PC-9 (cell line): ENCODE measurements around the gene TIGD6. TPM values are rescaled to one million over a fixed set of nuclear protein-coding genes. Genes with fewer than 3 reads are reported as not detected.

ENCODE experiments used
- BruUV-seq: library from RNA; stranded (reverse); fragments of 400-500 nt; replicated peaks from 2 replicates; lab custom pipeline; 2021; lab: Mats Ljungman, UMichigan
- CTCF ChIA-PET: fragments of 300-600 bp; sonication (Branson Sonifier 250); formaldehyde crosslinking; loops from one replicate; lab custom pipeline; 2022; ENCODE audit warnings: antibody characterized with exemption; lab: Charles Lee
- POLR2A ChIA-PET: fragments of 300-600 bp; sonication (Branson Sonifier 250); formaldehyde crosslinking; loops from one replicate; lab custom pipeline; 2022; ENCODE audit warnings: antibody characterized with exemption; ENCODE audit not compliant: unreplicated experiment; lab: Charles Lee
- DNase-seq, 2 experiments: peaks; one replicate each; pipeline versions ENCODE4 v3.0.0 to v3.0.0-alpha.2; 2015 to 2022; ENCODE audit warnings: mixed read lengths in 1 of 2
- H2AFZ ChIP-seq: fragments of 200-600 bp; sonication (generic); 2 replicates; pipeline ENCODE4 v1.8.1; 2017; ENCODE audit warnings: antibody characterized with exemption
- H3F3A ChIP-seq: fragments of 200-600 bp; sonication (generic); 2 replicates; pipeline ENCODE4 v1.8.1; 2017; ENCODE audit warnings: antibody characterized with exemption, mild to moderate bottlenecking, low read depth; ENCODE audit not compliant: insufficient read depth
- H3K27ac ChIP-seq: fragments of 200-600 bp; sonication (generic); 2 replicates; pipeline ENCODE4 v1.6.1; 2016; ENCODE audit warnings: mixed run types
- H3K27me3 ChIP-seq: fragments of 200-600 bp; sonication (generic); 2 replicates; pipeline ENCODE4 v1.6.1; 2016; ENCODE audit warnings: low read depth, mixed run types; ENCODE audit not compliant: insufficient read depth
- H3K36me3 ChIP-seq: fragments of 200-600 bp; sonication (generic); 2 replicates; pipeline ENCODE4 v1.6.1; 2016; ENCODE audit warnings: low read depth, mixed run types
- H3K4me1 ChIP-seq: fragments of 200-600 bp; sonication (generic); replicated peaks from 2 replicates; pipeline ENCODE4 v1.6.1; 2016; ENCODE audit warnings: mixed run types; ENCODE audit not compliant: insufficient read depth
- H3K4me2 ChIP-seq: fragments of 200-600 bp; sonication (generic); 2 replicates; pipeline ENCODE4 v1.6.1; 2017; ENCODE audit warnings: mixed run types
- H3K4me3 ChIP-seq: fragments of 200-600 bp; sonication (generic); 2 replicates; pipeline ENCODE4 v1.6.1; 2016; ENCODE audit warnings: mixed run types
- H3K79me2 ChIP-seq: fragments of 200-600 bp; sonication (generic); 2 replicates; pipeline ENCODE4 v1.6.1; 2017; ENCODE audit warnings: low read depth, mixed run types
- H3K9me2 ChIP-seq: fragments of 200-600 bp; sonication (generic); 2 replicates; pipeline ENCODE4 v1.8.1; 2017; ENCODE audit warnings: mild to moderate bottlenecking; ENCODE audit not compliant: insufficient read depth
- H3K9me3 ChIP-seq: fragments of 200-600 bp; sonication (generic); 2 replicates; pipeline ENCODE4 v1.8.1; 2016; ENCODE audit warnings: low read depth; ENCODE audit not compliant: insufficient read depth
- H4K20me1 ChIP-seq: fragments of 200-600 bp; sonication (generic); 2 replicates; pipeline ENCODE4 v1.8.1; 2017; ENCODE audit not compliant: insufficient read depth
- CTCF ChIP-seq: fragments of 200-600 bp; sonication (generic); conservative IDR thresholded peaks from 2 replicates; pipeline ENCODE4 v1.6.1; 2017; ENCODE audit warnings: mixed run types, antibody characterized with exemption, mild to moderate bottlenecking, moderate library complexity
- EZH2 ChIP-seq: fragments of 200-600 bp; sonication (generic); IDR thresholded peaks from 2 replicates; pipeline ENCODE4 v1.8.0; 2017; ENCODE audit warnings: antibody characterized with exemption, low read depth
- intact Hi-C: fragments of 100-400 bp; cut with micrococcal nuclease; formaldehyde crosslinking; loops from one replicate; pipeline ENCODE4 v1.10.0; 2022; ENCODE audit not compliant: unreplicated experiment
- total RNA-seq: library from RNA; stranded (reverse); gene quantifications from 2 replicates; pipeline ENCODE4 v1.2.3, GENCODE V29; 2021

The TIGD6 gene
- total RNA-seq, 1 experiment from 2014 or later: 3.0 TPM

GRCh38 chr5:150015415-150015814 lies 15.0 kb upstream of the TIGD6 start:
- no peaks in the 10 kb centered on the region for H3K27me3 ChIP-seq
- peaks cover 33% of the 10 kb centered on the region for H3K4me1 ChIP-seq
- no peak overlapping the region for H2AFZ ChIP-seq
- no peak for TF ChIP-seq CTCF
- no peak for TF ChIP-seq EZH2
- CTCF ChIA-PET: no interaction called here
- no TSS peak for BruUV-seq
- no peak overlapping the region for H3K27ac ChIP-seq
- no peaks in the 10 kb centered on the region for H4K20me1 ChIP-seq
- peaks cover 41% of the 10 kb centered on the region for H3F3A ChIP-seq
- intact Hi-C loops: no loop called here
- H3K79me2 ChIP-seq: peaks cover 6% of the 10 kb centered on the region; the same call in 1 of the 2 replicates
- H3K9me2 ChIP-seq: no peaks in the 10 kb centered on the region
- H3K36me3 ChIP-seq: peaks cover 76% of the 10 kb centered on the region
- H3K4me3 ChIP-seq: no peak overlapping the region
- H3K9me3 ChIP-seq: peaks cover 12% of the 10 kb centered on the region
- POLR2A ChIA-PET: no interaction called here
- DNase-seq: no peak
- no peak overlapping the region for H3K4me2 ChIP-seq

GRCh38 chr5:150014456-150014855 lies 14.0 kb upstream of the TIGD6 start:
- Histone ChIP-seq H3K27me3 (no peaks in the 10 kb centered on the region), H3K4me3 (no peak overlapping the region), H3K36me3 (peaks cover 68% of the 10 kb centered on the region), H2AFZ (no peak overlapping the region), H3K27ac (no peak overlapping the region), H3K79me2 (no peaks in the 10 kb centered on the region), H3K9me3 (peaks cover 12% of the 10 kb centered on the region), H3F3A (peaks cover 31% of the 10 kb centered on the region), H3K9me2 (no peaks in the 10 kb centered on the region), H4K20me1 (no peaks in the 10 kb centered on the region), H3K4me2 (no peak overlapping the region), H3K4me1 (peaks cover 24% of the 10 kb centered on the region)
- POLR2A ChIA-PET: no interaction called here
- TF ChIP-seq CTCF: no peak
- no peak for TF ChIP-seq EZH2
- CTCF ChIA-PET: no interaction called here
- intact Hi-C loops: no loop called here
- no TSS peak for BruUV-seq
- DNase-seq: no peak

GRCh38 chr5:150013931-150014330 lies 13.5 kb upstream of the TIGD6 start:
- Histone ChIP-seq H2AFZ (no peak overlapping the region), H3K4me2 (no peak overlapping the region), H3K79me2 (no peaks in the 10 kb centered on the region), H3K9me2 (no peaks in the 10 kb centered on the region), H4K20me1 (peaks cover 4% of the 10 kb centered on the region; the same call in 1 of the 2 replicates), H3K4me1 (peaks cover 21% of the 10 kb centered on the region), H3K27me3 (no peaks in the 10 kb centered on the region), H3F3A (peaks cover 28% of the 10 kb centered on the region), H3K27ac (no peak overlapping the region), H3K36me3 (peaks cover 68% of the 10 kb centered on the region), H3K4me3 (no peak overlapping the region), H3K9me3 (peaks cover 12% of the 10 kb centered on the region)
- no TSS peak for BruUV-seq
- DNase-seq: no peak
- intact Hi-C loops: no loop called here
- POLR2A ChIA-PET: no interaction called here
- TF ChIP-seq EZH2 (no peak), CTCF (no peak)
- CTCF ChIA-PET: interaction anchor here (0.6 kb wide), 1 partner anchor 23 kb away, joined by 3 read pairs; no protein-coding TSS in a partner anchor
